ENCODE measurements around the gene TNFRSF8. TPM values are rescaled to one million over a fixed set of nuclear protein-coding genes. Genes with fewer than 3 reads are reported as not detected.

TNFRSF8 gene
- total and polyA plus RNA-seq, 9 of the 15 experiments (the other 6 are each of a cell fraction or from before 2014, with no cell fraction given): 3.5 to 38.4 (median 17.1) TPM

DNA sequence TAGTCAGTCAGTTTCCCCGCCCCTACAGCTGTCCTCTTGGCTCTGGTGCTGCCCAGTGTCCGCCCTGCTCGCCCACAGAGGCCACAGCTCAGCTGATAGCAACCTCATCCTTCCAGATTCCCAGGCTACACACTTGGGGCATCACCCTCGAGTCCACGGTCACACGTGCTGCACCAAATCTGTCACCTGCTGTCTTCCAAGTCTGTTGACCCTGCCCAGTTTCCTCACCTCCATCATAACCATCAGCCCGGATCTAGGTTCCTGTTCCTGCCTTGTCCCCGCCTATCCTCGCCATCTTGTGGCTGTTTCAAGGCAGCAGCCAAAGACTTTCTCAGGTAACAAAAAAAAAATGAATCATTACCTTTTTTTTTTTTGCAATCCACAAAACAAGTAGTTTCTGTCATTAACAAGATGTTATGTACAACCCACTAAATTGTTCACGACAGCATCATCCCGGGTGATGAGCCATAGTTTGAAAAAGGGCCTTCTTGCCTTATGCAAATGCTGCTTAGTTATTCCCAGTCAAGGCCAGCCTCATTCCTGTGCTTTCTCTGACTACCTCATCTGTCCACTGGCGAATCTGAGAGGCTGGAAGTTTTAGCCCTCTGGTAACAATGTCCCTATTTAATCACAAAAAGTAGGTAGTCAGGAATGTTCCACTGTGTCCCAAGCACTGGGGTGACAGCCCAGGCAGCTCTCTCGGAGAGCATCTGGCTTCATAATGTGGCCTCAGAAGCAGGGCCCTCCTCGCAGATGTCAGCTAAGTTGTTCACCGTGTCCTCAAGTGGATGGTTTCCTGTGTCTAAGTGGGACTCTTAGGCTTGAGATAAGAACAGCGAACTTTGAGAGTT, 48.7 kb upstream of the TNFRSF8 start (continued):
- TF ChIP-seq, protein P1, sequence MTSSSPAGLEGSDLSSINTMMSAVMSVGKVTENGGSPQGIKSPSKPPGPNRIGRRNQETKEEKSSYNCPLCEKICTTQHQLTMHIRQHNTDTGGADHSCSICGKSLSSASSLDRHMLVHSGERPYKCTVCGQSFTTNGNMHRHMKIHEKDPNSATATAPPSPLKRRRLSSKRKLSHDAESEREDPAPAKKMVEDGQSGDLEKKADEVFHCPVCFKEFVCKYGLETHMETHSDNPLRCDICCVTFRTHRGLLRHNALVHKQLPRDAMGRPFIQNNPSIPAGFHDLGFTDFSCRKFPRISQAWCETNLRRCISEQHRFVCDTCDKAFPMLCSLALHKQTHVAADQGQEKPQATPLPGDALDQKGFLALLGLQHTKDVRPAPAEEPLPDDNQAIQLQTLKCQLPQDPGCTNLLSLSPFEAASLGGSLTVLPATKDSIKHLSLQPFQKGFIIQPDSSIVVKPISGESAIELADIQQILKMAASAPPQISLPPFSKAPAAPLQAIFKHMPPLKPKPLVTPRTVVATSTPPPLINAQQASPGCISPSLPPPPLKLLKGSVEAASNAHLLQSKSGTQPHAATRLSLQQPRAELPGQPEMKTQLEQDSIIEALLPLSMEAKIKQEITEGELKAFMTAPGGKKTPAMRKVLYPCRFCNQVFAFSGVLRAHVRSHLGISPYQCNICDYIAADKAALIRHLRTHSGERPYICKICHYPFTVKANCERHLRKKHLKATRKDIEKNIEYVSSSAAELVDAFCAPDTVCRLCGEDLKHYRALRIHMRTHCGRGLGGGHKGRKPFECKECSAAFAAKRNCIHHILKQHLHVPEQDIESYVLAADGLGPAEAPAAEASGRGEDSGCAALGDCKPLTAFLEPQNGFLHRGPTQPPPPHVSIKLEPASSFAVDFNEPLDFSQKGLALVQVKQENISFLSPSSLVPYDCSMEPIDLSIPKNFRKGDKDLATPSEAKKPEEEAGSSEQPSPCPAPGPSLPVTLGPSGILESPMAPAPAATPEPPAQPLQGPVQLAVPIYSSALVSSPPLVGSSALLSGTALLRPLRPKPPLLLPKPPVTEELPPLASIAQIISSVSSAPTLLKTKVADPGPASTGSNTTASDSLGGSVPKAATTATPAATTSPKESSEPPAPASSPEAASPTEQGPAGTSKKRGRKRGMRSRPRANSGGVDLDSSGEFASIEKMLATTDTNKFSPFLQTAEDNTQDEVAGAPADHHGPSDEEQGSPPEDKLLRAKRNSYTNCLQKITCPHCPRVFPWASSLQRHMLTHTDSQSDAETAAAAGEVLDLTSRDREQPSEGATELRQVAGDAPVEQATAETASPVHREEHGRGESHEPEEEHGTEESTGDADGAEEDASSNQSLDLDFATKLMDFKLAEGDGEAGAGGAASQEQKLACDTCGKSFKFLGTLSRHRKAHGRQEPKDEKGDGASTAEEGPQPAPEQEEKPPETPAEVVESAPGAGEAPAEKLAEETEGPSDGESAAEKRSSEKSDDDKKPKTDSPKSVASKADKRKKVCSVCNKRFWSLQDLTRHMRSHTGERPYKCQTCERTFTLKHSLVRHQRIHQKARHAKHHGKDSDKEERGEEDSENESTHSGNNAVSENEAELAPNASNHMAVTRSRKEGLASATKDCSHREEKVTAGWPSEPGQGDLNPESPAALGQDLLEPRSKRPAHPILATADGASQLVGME (CRISPR knock-in tag; IDR thresholded peaks at IDR 0.05): no peak
- TF ChIP-seq ZNF551 (CRISPR knock-in tag; IDR thresholded peaks at IDR 0.05): no peak
- TF ChIP-seq CSDE1 (IDR thresholded peaks at IDR 0.05): no peak
- no peak for TF ChIP-seq BCL6 (CRISPR knock-in tag; IDR thresholded peaks at IDR 0.05)
- TF ChIP-seq HOMEZ (CRISPR knock-in tag; IDR thresholded peaks at IDR 0.05): no peak
- TF ChIP-seq ZNF589 (CRISPR knock-in tag; IDR thresholded peaks at IDR 0.05; ENCODE audit: low read depth): no peak
- no peak for TF ChIP-seq TRIM28 (IDR thresholded peaks at IDR 0.05)
- TF ChIP-seq MITF (IDR thresholded peaks at IDR 0.05): no peak
- TF ChIP-seq KLF13 (tag; IDR thresholded peaks at IDR 0.05; ENCODE audit: borderline replicate concordance, low read depth): no peak
- TF ChIP-seq ZNF347 (CRISPR knock-in tag; IDR thresholded peaks at IDR 0.05; ENCODE audit: low read depth): no peak
- TF ChIP-seq, protein P2, sequence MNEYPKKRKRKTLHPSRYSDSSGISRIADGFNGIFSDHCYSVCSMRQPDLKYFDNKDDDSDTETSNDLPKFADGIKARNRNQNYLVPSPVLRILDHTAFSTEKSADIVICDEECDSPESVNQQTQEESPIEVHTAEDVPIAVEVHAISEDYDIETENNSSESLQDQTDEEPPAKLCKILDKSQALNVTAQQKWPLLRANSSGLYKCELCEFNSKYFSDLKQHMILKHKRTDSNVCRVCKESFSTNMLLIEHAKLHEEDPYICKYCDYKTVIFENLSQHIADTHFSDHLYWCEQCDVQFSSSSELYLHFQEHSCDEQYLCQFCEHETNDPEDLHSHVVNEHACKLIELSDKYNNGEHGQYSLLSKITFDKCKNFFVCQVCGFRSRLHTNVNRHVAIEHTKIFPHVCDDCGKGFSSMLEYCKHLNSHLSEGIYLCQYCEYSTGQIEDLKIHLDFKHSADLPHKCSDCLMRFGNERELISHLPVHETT (CRISPR knock-in tag; conservative IDR thresholded peaks at IDR 0.05 in 1 of 2, IDR thresholded peaks at IDR 0.05 in 1 of 2): no peak
- no peak for TF ChIP-seq GTF2A2 (tag; IDR thresholded peaks at IDR 0.05)
- TF ChIP-seq ATF7 (IDR thresholded peaks at IDR 0.05): 0 out of 2 replicates have a peak, but pooled peaks have one; percentile 18
- 0 out of 2 replicates have a peak, but pooled peaks have one; percentile 42 for TF ChIP-seq ZNF740 (CRISPR knock-in tag; IDR thresholded peaks at IDR 0.05)
- TF ChIP-seq ZNF740 (tag; IDR thresholded peaks at IDR 0.05): no peak; a peak in 1 of 4 replicates
- no peak for TF ChIP-seq NCOR1 (IDR thresholded peaks at IDR 0.05)
